Hematopoietic multipotent progenitor cell (in vitro differentiated cells): ENCODE data around the gene EDEM2. TPM values are rescaled to one million over a fixed set of nuclear protein-coding genes. Genes with fewer than 3 reads are reported as not detected.
"Not testable (repeated sequence)": the region's sequence is repeated elsewhere in the genome, so short reads cannot be mapped to it uniquely, and the experiment has no call there.

Source experiments
- DNase-seq, 3 donors: peaks; one replicate each; pipeline ENCODE4 v3.0.0-alpha.2; 2011 to 2015; ENCODE audit warnings: low read depth in 2 of 3, low spot score in 2 of 3
- total RNA-seq: library from RNA; depleted of rRNA; stranded (reverse); fragments of >200 nt; gene quantifications from one replicate; pipeline ENCODE4 v1.2.3, GENCODE V29; 2012

Gene EDEM2
- total RNA-seq, 1 donor = 66.0 TPM

DNA sequence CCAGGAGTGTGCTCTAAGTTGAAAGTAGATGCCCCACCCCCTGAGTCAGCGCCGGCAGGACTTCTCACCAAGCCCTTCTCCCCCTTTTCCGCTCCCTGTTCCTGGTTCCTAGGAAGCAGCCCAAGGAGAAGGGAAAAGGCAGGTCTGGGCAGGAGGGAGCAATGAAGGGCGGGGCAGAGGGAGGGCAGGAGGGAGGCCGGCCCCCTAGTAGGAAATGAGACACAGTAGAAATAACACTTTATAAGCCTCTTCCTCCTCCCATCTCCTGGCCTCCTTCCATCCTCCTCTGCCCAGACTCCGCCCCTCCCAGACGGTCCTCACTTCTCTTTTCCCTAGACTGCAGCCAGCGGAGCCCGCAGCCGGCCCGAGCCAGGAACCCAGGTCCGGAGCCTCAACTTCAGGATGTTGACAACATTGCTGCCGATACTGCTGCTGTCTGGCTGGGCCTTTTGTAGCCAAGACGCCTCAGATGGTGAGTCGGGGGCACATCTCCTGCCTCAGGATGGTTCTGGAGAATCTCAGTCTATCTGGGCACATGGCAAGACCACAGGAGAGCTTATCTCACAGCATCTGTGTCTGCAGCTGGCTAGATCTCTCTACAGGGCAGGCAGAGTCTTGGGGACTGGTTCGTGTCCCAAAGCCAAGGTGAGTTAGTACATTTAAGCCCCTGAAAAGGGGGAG lies 24.8 kb upstream of the EDEM2 start, which contains the start of gene PROCR:
PROCR (plus strand) TSS at position 320 of the 681 bp plus-strand sequence; CDS start at position 403, 83 bp downstream.
- DNase-seq = peak in 2 of 3 donors; percentile 58 to 79

GRCh38 chr20:35171438-35171752 lies 24.3 kb upstream of the EDEM2 start:
- no peak for DNase-seq

DNA sequence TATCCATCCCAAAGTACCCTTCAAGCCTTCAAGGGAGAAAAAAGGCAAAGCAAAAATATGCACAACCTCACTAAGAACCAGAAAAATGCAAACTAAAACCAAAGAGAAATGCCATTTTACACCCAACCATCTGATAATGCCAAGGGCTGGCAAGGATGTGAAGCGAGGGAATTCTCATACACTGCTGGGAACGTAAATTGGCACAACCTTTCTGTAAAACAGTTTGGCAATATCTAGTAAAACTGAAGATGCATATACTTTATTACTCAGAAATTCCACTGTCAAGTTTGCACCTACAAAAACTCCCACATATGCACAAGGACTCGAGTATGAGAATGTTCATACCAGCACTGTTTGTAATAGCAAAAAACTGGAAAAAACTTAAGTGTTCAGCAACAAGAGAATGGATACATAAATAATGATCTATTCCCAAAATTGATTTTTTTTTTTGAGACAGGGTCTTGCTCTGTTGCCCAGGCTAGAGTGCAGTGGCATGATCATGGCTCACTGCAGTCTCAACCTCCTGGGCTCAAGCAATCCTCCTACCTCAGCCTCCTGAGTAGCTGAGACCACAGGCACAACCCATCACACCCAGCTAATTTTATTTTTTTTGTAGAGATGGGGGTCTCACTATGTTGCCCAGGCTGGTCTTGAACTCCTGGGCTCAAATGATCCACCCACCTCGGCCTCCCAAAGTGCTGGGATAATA lies 21.7 kb upstream of the EDEM2 start:
- DNase-seq = not testable (repeated sequence)

DNA sequence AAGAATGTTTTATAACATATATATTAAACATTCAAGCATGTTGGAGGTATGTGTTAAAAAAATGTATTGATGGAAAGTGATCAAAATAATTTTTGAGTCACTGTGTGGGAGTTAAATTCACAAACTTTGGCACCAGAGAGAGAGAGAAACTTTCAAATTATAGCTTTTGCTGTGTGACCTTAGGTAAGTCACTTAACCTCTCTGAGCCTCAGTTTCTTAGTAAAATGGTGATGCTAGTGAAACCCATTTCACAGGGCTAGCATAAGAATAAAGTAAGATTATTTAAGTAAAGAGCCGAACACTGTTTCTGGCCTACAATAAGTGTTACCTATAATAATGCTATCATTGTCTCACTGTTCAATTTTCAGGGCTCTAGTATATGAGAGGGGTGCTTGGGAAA lies 20.7 kb upstream of the EDEM2 start:
- no peak for DNase-seq

GRCh38 chr20:35166242-35166830 lies 19.2 kb upstream of the EDEM2 start:
- DNase-seq = peak in 2 of 3 donors; percentile 63 to 84

GRCh38 chr20:35165221-35166185 lies 18.4 kb upstream of the EDEM2 start:
- DNase-seq = no peak

DNA sequence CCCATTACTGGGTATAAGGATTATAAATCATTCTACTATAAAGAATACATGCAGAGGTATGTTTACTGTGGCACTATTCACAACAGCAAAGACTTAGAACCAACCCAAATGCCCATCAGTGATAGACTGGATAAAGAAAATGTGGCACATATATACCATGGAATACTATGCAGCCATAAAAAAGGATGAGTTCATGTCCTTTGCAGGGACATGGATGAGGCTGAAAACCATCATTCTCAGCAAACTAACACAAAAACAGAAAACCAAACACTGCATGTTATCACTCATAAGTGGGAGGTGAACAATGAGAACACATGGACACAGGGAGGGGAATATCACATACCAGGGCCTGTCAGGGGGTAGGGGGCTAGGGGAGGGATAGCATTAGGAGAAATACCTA lies 17.4 kb upstream of the EDEM2 start:
- DNase-seq = not testable (repeated sequence)

DNA sequence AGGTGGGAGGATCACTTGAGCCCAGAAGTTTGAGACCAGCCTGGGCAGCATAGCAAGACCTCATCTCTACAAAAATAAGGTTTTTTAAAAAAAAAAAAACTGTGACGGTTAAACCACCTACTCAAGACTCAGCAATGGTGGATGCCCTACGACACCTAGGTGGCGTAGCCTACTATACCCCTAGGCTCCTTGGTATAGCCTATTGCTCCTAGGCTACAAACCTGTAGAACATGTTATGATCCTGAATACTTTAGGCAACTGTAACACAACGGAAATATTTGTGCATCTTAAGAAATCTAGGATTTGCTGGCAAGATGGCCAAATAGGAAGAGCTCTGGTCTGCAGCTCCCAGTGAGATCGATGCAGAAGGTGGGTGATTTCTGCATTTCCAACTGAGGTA lies 13.2 kb upstream of the EDEM2 start:
- not testable (repeated sequence) for DNase-seq

GRCh38 chr20:35156978-35157377 lies 9.8 kb upstream of the EDEM2 start:
- no peak for DNase-seq

GRCh38 chr20:35155936-35156335 lies 8.8 kb upstream of the EDEM2 start:
- no peak for DNase-seq

DNA sequence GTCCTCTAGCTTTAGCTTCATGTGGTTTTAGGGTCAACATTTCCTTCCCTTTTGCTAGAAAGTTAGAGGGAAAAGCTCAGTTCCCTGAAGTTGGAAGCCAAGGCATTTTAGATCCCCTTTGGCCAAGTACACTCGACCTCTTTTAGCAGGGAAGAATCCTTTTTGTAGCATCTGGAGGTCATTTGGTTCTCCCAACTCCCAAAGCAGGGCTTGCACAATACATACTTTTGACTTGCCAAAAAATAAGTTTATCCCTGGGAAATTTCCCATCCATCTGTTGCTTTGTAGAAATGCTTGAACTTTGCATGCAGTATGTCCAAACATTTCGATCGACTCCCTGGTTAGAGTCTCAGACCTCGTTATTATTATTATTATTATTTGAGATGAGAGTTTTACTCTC lies 4.6 kb upstream of the EDEM2 start:
- no peak for DNase-seq

GRCh38 chr20:35150846-35151579 lies 3.9 kb upstream of the EDEM2 start:
- no peak for DNase-seq

DNA sequence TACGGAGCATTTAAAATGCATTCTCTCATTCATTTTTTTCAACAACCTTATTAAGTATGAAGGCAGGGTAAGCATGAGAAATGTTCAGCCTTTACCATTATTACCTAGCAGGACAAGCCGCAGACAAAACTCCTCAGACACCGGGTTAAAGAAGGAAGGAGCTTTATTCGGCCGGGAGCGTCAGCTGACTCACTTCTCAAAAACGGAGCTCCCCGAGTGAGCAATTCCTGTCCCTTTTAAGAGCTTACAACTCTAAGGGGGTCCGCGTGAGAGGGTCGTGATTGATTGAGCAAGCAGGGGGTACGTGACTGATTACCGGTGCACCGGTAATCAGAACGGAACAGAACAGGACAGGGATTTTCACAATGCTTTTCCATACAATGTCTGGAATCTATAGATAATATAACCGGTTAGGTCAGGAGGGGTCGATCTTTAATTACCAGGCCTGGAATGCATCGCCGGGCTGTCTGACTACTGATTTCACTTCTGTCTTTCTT lies 487 bp upstream of the EDEM2 start:
- DNase-seq = not testable (repeated sequence)

DNA sequence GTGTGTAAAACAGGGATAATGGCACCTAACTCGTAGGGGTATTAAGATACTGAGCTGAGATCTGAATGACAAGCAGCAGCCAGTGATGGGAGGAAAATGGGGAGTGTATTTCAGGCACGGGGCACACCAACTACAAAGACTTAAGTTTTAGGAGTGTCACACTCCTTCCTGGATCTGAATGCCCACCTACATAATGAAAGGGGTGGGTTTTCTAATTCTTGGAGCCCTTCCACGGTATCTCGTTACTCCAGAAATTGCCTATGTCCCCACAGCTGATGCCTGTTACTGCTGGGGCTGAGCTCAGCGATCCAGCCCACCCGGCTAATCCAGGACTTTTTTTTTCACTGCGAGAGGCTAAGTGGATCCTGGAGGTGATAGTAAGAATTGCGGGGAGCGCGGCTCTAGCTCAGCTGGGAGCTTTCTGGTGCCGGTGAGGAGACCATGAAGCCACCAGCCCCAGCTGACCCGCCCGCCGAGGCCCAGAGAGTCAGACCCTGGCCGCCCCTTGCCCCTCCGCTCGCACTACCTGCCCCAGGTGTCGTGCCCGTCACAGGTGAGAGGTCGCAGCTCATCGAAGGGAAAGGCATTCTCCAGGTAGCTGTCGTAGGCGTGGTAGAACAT lies 727 bp downstream of the EDEM2 start:
- peak; percentile 9 to 33 (median 17) for DNase-seq

- peak in 2 of 3 donors; percentile 58 to 71 for DNase-seq
These were observed 2.0 kb downstream of the EDEM2 start for GRCh38 chr20:35145141-35145564.

DNA sequence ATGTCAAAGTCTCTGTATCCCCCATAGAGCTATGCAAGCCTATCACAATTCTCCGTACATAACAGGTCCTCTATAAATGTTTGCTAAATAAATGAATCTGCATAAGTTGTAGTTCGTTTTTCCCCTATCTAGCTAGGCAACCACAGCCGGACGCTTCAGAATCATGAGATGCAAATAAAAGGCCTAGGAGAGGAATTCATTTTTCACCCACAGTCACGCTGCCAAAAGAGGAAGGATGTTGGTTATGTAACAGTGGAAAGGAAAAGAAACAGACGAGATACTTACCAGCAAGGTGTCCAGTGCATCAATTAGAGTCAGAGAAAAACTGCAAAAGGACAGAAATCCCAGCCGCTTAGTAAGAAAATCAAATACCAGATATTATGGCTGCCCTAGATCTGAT lies 2.4 kb downstream of the EDEM2 start:
- peak in 2 of 3 donors; percentile 67 to 85 for DNase-seq

DNA sequence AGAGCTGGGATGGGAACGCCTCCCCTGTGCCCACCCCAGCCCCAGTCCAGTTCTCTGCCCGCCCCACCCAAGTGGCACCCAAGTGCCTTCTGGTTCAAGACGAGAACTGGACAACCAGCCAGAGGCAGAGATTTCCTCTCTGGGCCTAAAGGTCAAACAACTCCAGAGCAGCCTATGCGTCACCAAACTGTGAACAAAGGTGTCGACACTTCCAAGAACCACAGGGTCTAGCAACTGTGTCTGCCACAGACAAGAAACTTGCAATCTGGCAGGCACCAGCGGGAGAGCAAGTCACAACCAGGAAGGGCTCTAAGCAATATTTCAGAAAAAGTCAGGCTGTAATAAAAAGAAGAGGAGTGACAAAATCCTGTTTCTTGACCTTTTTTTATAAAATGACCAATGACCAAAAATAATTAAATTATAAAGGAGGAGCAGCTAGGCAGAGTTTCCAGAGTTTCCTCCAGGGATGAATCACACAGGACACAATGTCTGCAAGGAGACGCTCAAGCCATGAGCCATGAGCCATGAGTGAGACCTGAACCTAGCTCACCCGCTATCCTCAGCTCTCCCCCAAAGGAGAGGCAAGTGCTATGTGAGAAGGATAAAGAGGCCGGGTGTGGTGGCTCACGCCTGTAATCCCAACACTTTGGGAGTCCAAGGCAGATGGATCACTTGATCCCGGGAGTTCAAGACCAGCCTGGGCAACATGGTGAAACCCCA lies 11.1 kb downstream of the EDEM2 start:
- no peak for DNase-seq

DNA sequence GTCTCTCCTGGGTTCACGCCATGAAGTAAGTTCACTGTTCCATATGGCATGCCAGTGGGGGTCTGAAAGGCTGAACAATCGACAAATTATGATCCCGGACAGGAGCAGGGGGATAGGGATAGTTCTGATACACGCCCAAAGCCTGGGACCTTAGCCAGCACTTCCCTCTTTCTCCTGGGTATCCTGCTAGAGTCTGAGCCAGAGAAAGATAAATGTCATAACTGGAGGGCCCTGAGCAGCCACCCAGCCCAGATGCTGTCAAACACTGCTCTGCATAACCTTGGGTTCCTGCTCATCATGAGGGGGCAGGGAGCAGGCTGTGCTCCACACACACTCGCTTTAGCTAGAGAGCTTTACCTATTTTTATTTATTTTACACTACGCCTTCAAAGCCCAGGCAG lies 12.3 kb downstream of the EDEM2 start:
- no peak for DNase-seq

DNA sequence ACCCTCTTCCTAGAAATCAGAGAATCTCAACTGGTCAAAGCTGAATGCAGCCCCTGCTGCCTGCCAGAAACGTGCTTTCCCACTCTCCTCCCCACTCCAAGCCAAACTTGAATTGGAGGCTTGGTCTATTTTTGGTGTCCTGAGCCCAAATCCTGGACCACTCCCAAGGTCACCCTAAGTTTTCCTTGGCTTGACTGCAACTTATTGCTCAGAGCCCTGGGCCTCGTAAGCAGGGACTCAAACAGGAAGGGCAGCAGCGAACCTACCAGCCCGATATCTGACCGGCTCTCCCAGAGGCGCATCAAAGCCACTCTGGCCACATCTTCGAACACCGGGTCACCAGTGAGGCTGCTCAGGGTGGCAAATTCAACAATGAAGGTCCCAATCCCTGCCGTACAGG lies 12.7 kb downstream of the EDEM2 start:
- no peak for DNase-seq
